UCSD-AML1 (cell line): ENCODE data around the gene PIK3R1.

Experiments
- DNase-seq: peaks from one replicate; lab custom pipeline; 2025; ENCODE audit not compliant: unreplicated experiment; lab: John Stamatoyannopoulos, UW

Gene PIK3R1

DNA sequence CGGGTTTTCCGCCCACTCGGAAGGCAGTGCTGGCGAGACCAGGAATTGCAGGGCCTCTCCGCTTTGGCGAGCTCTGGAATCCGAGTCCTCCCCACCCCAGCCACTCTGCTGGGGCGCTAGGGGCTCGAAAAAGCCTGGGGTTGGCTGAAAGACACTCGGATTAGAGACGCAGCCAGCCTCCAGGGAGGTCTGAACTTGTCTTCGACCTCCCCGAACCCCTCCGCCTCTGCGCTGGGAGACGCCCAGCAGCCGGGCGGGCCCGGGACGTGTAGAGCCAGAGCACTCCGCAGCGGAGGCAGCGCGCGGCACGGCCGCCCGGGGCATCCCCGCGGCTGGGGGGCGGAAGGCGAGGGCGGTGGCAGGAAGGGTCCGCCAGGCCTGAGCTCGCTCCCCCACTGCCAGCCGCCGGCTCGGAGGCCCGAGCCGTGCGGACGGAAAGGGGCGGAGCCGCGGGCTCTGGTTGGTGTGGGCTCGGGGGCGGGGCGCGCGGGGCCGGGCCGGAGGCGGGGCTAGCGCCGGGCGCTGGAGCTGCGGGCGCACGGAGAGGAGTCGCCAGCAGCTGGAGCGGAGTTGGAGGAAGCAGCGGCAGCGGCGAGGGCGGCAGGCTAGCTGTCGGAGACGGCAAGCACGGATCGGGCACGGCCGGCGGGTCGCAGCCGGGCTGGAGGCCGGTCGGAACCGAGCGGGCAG lies at the start of gene PIK3R1:
Gene PIK3R1, plus strand, starts transcription at position 549 of the 690 bp plus-strand sequence. CDS start 10,920 bp downstream, outside the sequence.
- DNase-seq, result peak; percentile 98

- DNase-seq, result no peak
Observed at GRCh38 chr5:68167195-68167651, 48.3 kb upstream of the PIK3R1 start.

DNA sequence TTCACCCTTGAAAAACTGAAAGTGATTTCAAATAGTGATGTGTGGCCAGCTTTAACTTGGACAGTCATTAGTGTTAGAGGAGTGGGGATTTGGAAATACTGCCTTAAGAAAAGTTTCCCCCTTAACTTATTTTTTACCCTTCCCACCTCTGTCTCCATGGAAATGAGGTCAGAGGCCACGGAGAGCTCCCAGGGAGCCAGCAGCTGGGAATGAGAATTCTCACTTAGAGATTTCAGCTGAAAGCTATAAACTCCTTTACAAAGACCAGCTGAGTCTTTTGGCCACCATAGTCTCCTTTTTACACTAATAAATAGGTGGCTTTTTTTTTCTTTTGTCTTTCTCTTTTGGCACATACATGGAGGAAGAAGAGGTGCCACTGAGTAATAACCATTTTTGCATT lies 45.7 kb upstream of the PIK3R1 start:
- no peak for DNase-seq

- DNase-seq, result no peak
Observed at GRCh38 chr5:68170826-68171558, 44.6 kb upstream of the PIK3R1 start.

DNA sequence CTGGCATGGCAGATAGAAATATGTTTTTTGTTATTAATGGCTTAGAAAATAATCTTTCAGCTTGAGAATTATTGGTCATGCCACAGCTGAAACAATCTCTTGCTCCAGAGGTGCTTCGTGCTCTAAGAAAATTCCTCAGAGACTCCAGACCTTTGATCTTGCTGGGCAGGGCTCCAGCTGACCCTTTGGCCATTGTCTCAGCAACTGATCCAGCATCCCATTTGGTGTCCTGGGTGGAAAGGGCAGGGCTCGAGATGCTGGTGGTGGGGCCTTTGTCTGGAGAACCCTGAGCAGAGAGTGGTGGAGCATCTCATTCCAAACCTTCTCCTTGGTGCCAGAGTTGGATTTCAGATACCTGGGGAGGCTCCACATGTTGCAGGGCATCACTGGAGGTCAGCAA lies 43.2 kb upstream of the PIK3R1 start:
- DNase-seq, result no peak

- no peak for DNase-seq
Observed at GRCh38 chr5:68173007-68173406, 42.5 kb upstream of the PIK3R1 start.

- DNase-seq, result no peak
Observed at GRCh38 chr5:68176253-68176652, 39.3 kb upstream of the PIK3R1 start.

DNA sequence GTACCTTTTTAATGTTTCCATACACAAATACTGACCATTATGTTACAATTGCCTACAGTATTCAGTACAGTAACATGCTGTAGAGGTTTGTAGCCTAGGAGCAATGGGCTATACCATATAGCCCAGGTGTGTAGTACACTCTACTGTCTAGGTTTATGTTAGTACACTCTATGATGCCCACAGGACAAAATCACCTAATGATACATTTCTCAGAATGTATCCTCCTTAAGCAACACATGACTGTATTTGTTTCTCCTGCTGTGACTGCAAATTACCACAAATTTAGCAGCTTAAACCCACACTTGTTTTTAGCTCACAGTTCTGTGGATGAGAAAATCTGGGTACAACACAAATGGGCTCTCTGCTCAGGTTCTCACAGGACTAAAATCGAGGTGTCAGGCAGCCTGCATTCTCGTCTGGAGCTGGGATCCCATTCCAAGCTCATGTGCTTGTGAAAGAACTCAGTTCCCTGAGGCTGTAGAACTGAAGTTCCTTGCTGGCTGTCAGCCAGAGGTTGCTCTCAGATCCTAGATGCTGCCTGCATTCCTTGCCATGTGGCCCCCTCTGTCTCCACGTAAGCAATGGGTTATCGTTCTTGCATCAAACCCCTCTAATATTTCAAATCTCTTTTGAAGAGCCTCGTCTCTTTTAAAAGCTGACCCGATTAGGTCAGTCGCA lies 38.6 kb upstream of the PIK3R1 start:
- DNase-seq, result no peak

DNA sequence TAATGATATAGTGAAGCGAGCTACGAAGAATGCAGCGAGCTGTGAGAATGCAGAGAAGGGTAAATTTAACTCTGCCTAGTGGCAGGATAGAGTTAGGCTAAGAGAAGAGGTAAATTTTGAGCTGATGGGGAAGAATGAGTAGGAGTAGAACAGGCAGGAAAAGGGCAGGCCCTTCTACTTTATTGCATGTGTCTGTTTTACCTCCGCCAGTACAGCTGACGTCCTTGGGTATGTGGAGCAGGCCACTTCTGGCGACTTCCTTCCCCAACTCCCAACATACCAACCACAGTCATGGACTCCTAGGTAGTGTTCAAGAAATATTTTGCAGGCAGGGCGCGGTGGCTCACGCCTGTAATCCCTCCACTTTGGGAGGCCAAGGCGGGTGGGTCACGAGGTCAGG lies 37.9 kb upstream of the PIK3R1 start:
- peak; percentile 12 for DNase-seq

DNA sequence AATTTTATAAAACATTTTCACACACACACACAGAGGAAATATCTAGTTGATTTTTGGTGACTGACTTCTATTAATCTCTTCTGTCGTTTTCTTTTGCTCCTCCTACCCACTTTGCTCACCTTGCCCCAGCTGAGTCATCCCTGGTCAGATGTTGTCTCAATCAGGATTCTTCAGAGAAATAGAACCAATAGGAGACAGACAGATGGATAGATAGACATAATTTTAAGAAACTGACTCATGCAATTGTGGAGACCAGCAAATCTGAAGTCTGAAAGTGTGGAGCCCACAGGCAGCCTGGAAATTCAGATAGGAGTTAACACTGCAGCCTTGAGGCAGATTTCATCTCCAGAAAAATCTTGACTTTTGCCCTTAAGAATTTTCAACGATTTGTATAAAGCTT lies 37.0 kb upstream of the PIK3R1 start:
- no peak for DNase-seq

DNA sequence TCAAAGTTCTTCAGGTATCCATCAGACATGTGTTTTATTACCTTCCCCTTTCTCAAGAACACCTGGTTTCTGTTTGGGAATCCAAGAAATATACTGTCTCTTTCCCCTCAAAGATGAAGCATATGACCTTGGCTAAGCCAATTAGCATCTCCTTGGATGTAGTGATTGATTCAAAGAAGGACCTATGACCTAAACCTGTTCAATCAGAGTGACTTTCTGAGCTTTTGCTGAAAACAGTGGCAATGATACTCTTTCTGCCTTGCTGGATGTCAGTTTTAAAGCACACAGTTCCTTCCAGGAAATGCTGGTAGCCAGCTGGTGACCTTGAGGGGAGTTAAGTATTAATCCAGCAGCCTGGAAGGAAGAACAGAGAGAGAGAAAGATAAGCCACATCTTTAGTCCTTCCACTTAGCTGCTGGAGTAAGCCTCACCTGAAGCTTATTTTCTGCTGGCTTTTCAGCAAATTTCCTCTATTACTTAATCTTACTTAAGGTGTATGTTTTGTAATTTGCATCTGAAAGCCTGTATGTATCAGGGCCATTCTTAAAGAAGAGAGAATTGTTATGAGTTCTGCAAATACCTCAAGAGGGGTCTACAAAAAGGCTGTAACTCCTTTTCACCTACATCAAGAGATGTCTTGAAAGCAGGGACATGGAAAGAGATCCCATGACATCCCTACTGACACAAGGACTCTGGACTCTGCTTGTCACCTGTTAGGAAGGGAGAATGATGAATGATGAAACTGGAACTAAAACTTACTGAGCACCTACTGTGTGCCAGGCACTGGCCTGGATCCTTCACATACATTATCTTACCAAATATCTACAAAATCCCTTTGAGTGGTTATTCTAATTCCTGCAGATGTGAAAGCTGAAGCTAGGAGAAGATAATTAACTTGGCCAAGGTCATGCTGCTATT lies 35.2 kb upstream of the PIK3R1 start:
- no peak for DNase-seq

GRCh38 chr5:68181039-68181599 lies 34.4 kb upstream of the PIK3R1 start:
- DNase-seq, result no peak

GRCh38 chr5:68182094-68182493 lies 33.5 kb upstream of the PIK3R1 start:
- DNase-seq, result no peak

GRCh38 chr5:68182534-68182933 lies 33.0 kb upstream of the PIK3R1 start:
- no peak for DNase-seq

DNA sequence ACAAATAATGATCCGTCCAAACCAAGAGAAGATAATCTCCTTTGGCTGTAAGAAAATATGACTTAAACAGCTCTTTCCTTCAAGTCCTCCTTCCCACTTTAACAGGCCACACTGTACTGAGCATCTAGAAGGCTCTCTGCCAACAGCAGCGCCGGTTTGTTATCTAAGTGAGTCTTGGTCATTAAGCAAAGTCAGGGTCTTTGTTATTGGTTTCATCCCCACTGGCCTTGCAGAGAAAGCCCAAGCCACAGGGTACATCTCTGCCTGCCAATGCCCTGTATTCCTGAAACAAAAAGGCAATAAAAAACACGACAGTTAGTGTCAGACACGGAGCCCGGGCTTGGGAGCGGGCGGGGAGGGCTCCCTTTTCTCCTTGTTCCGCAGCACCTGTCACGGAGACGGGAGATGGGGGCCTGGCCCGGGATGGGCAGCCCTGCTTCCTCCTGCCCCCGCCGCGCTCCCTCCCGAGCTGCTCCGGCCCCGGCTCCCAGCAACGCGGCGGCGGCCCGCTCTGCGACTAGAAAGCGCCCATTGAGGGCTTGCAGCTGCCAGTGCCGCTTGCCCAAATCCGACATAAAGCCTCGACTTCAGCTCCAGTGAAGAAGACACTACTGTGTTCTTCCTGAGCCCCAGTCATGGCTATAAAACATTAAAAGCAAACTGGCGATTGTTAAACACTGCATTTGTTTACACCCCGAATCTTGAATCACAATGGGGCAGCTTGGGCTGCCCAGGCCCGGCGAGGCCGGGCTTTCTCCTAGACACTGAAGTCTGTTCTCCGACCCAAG lies 28.1 kb upstream of the PIK3R1 start:
- no peak for DNase-seq

DNA sequence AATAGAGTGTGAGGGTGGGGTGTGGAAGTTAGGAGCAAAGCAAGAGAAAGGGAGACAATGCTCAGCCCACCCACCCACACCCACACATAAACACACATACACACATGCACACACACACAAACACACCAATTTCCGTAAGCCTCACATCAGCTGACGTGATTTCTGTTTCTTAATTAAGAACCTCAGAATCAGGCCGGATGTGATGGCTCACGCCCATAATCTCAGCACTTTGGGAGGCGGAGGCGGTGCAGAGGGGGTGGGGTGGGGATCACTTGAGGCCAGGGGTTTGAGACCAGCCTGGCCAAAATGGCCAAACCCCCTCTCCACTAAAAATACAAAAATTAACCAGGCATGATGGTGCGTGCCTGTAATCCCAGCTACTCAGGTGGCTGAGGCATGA lies 26.4 kb upstream of the PIK3R1 start:
- DNase-seq, result no peak

DNA sequence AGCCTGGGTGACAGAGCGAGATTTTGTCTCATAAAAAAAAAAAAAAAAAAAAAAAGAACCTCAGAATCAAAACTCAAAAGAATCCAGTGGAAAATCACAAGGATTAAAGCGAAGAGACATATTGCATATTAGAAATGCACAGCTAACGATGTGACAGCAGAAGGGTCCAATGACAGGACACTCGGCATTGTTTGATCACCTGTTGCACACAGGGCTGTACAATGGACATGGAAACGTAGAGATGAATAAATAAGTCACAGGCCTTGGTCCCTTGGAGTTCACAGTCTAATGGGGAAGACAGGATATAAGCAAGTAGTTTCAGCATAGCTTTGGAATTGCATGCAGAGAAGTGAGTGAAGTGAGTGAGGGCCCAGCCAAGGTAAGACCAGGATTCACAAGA lies 25.9 kb upstream of the PIK3R1 start:
- no peak for DNase-seq

- no peak for DNase-seq
Observed at GRCh38 chr5:68190619-68191018, 24.9 kb upstream of the PIK3R1 start.

DNA sequence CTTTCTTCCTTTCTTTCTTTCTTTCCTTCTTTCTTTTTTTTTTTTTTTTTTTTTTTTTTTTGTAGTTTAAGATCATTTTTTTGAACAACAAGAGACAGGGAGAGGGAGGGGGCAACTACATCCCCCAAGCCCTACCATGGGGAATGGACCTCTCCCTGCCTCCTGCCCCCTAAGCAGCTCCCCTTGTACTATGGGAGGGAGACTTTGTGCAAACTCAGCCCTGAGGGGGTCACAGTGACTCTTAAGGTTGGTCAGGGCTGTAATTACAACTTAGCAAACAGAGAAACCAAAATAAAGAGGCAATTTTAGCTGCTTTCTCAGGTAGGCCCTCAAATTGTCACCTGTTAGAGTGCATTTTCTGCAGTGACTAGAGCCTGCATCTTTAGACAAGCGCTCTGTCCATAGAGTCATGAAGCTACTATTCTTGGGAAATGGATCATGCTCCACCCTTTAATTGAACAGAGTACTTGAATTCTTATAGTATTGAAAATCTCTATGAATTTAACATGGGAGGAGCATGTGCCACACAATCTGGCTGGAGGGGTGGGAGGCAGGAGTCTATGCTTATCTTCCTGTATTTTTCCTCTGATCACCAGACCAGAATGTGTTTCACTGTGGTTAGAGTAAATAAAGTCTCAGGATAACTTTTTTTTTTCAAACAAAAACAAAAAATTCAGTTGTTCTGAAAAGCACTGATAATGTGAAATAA lies 24.3 kb upstream of the PIK3R1 start:
- no peak for DNase-seq
